HG03097 (cell line): Measurements from ENCODE around the gene HDAC3.
"Not testable (repeated sequence)": the region's sequence is repeated elsewhere in the genome, so short reads cannot be mapped to it uniquely, and the experiment has no call there.

Source experiments
- ATAC-seq: cut with Tn5 transposase; IDR thresholded peaks from one replicate; pipeline ENCODE4 v1.9.1; 2021; ENCODE audit not compliant: unreplicated experiment, low FRiP score

Gene HDAC3

DNA sequence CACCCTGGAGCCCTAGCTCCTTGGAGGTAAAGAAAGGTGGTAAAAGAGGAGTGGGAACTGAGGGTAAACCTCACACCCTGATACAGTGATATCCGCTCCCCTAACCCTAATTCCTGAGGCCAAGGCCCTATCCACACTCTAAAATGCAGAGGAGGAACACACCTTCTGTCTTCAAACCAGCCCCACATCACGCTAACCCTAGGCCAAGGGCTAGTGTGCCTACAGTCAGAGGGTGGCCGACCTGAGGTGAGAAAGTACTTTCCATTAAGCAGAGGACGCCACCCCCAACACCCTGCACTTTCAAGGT, 590 bp downstream of the HDAC3 start:
- no peak for ATAC-seq

GRCh38 chr5:141635646-141636045, 1.0 kb downstream of the HDAC3 start:
- no peak for ATAC-seq

DNA sequence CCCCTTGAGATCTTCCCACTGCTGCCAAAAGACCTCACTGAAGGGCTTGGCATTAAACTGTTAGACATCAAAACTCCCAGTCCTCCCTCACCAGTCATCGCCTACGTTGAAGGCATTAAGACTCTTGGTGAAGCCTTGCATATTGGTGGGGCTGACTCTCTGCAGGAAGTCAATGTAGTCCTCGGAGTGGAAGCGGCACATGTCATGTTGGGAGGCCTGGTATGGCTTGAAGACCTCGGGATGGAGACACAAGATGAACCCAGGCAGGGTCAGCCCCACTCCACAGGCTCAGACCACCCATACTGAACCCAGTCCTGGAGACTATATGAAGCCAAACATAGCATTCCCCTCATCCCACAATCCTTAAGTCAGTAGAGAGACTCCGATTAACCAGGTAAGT, 1.9 kb downstream of the HDAC3 start:
- no peak for ATAC-seq

DNA sequence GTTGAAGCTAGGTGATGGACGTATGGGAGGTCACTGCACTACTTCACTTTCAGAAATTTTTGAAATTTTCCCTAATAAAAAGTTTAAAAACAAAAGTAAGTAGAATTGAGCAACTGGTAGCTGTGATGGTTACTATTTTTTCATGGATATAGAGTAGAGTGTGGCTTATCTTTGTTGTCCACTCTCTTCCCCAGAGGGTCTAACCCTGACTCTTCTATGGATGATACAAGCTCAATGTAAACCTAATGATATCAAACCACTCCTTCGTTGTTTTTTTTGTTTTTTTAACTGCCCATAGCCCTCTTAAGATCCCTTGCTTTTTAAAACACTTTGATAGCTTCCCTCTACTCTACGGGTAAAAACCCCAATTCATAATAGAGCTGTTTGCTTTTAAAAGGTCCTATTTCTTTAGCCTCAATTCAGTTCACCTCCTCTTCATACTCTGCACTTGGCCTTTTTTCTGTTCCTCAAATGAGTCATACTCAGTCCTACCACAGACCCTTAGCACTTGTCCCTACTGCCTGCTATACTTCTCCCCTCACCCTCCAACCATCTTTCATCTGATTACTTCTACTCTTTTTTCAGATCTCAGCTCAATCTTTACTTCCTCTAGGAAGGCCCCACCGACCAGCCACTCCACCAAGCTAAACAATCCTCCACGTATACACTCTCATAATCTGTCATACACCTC, 2.6 kb downstream of the HDAC3 start:
- ATAC-seq = peak; percentile 46

DNA sequence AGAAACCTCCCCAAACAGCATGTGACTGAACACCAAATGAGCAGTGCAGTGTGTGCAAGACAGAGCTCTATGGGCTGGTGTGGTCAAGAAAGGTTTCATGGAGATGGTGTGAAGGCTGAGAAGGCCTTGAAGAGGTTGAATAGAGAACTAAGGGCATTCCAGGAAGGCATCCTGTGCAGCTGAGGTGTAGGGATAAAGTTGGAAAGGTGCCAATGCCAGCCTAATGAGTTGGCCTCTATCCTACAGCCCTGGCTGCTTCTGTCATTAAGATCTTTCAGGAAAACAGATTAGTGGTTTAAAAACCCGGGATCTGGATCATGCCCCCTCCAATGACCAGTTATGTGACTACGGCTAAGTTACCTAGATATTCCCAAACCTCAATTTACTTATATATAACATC, 4.0 kb downstream of the HDAC3 start:
- no peak for ATAC-seq

DNA sequence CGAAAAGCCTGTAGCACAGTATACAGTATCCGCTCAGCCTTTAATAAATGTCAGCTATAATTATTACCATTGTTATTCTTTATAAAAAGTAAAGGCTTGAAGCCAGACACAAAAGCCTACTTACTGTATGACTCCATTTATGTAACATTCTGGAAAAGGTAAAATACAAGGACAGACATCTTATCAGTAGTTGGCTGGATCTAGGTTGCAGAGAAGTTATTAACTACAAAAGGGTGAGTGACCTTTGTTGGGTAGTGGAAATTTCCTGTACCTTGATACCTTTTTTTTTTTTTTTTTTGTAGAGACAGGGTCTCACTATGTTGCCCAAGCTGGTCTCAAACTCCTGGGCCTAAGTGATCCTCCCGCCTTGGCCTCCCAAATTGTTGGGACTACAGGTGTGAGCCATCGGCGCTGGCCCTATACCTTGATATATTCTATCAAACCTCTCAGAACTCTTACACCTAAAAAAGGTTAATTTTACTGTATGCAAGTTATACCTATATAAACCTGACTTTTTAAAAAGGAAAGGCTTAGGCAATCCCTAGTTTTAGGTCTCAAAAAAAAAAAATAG, 6.0 kb downstream of the HDAC3 start:
- no peak for ATAC-seq

DNA sequence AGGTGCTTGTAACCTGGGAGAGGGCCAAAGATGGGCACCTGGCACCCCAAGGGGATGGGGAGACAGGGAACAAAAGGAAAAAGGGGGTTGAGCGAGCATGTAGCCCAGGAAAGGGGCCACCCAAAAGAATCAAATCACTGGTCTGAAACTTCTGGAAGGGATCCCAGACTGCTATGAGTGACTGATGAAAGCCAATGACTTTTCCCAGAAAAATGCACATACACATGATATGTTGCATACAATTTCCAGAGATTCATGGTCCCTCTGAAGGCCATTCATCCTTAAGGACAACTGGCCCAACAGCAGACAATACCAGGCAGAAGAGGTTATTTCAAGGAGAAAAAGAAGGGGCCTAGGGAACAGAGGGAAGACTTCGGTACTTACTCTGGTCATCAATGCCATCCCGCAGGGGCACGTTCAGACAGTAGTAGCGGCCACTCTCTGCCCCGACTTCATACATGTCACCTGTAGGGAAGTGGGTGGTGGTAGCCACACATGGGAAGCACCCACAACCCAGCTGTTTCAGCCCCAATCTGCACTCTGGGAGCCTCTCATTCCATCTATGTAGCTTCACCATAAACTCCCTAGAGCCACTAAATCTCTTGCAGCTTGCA, 8.4 kb downstream of the HDAC3 start:
- ATAC-seq = no peak

DNA sequence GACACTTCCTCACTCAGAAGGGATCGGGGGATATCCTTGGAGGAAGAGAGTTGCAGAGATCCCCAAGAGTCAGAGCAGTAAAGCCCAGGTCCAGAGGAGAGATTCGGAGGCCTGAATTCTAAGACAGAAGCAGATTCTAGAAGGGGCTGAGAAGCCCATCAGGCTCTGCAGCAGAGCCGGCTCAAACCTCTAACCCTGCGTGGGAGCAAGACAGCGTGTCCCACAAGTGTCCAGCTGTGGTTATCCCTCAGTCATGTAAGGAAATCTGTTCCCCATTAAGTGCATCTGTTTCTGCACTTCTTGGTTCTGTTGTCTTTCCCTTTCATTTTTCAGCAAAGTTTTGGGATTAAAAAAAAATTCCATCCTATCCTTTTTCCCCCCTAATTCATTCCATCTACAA, 13.0 kb downstream of the HDAC3 start:
- ATAC-seq = no peak

- no peak for ATAC-seq
These were observed 13.5 kb downstream of the HDAC3 start for GRCh38 chr5:141623186-141623585.

DNA sequence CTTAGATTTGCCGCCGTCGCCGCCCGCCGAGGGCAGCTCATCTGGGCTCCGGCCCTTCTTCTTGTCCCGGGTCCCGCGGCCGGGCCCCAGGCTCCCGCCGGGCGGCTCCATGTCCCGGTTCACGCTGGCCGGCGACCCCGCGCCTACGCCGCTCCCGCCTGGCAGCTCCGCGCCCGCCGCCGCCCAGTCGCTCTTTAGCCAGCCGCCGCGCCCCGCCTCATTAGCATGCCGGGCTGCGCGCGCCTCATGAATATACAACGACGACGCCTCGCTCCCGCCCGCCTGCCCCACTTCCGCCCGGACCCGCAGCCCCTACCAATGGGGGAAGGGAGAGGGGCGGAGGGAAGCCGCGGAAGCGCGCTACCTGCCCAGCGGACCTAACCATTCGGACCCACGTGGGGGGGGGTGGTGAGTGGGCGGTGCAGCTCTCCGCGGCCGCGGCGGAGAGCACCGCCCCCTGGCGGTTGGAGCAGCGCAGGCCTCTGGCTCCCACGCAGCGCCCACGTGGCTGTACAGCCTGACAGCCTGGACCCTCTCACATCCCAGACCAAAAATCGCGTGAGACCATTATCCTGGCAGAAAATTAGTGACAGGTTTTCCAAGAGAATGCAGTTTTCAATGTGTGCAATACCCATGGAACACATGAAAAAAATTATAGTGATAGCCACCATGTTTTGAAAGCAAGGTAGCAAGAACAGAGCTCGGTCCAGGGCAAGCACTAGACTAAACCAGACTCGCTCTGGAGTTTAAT, 17.7 kb downstream of the HDAC3 start, which contains the start of gene DIAPH1:
DIAPH1 (minus strand) TSS at position 197 of the 751 bp plus-strand sequence; CDS start at position 111, 86 bp downstream.
- ATAC-seq = peak; percentile 83

GRCh38 chr5:141618030-141618803, 18.4 kb downstream of the HDAC3 start:
- ATAC-seq = peak; percentile 27

GRCh38 chr5:141617682-141618029, 19.0 kb downstream of the HDAC3 start:
- ATAC-seq = no peak

DNA sequence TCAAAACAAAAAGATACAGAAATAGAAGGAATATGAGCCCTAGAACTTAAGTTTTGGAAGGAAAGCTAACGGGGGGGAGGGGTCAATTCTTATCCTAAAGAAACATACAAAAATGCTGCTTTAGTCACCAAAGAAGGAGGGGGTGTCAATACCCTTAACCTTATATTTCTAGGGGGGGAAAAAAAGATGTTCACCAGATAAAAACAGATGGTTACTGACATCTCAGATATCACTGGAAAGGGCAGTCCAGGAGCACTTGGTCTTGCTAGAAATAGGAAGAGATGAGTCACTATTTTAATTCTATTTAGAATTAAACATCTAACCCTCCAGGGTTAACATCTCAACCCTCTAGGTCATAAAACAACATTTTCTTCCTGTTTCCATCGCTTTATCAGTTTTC, 19.5 kb downstream of the HDAC3 start:
- no peak for ATAC-seq

DNA sequence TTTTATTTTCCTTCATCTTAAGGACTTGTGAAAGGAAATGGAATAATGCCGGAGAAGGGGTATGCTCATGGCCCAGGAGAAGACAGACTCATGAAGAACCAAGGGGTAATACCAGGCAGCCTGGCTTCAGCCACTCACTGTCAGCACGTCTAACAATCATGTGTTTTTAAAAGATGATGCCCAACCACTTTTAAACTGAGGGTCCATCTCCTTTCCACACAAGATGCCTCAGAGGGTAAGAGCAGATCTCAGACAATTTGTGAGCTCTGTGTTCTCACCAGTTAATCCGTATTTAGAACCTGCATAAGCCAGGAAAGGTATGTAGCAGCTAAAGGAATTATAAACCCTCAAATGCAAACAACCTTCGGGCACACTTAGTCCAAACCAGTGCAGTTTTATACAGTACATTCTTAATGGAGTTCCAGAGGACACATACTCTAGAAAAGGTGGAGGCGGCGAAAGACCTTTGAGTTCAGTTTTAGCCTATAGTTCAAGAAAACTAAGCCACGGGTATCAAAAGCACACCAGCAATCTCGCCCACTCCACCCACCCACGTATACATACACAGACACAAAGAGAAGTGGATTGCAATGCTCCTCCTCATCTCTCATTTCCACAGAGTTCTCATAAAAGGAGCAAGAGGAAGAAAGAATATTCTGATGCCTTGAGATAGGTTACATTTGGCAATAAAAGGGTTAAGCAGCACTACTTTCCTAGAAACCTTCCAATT, 20.5 kb downstream of the HDAC3 start:
- ATAC-seq = no peak

DNA sequence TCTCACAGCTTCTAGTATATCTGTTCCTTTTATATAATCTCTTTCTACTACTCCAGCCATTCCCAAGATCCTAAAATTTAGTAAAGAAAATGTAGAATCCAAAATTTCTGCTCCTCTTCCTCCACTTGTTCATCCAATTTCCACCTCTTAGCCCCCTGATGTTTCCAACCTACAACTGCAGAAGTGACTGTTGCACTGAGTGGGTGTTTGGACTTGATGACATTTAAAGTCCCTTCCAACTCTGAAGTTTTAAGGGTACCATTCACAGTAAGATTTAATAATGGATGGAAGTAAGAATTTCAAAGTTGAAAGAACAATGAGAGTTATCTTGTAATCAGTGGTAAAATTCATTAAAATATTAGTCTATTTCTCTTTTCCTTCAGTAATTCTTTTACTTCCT, 23.3 kb downstream of the HDAC3 start:
- no peak for ATAC-seq

DNA sequence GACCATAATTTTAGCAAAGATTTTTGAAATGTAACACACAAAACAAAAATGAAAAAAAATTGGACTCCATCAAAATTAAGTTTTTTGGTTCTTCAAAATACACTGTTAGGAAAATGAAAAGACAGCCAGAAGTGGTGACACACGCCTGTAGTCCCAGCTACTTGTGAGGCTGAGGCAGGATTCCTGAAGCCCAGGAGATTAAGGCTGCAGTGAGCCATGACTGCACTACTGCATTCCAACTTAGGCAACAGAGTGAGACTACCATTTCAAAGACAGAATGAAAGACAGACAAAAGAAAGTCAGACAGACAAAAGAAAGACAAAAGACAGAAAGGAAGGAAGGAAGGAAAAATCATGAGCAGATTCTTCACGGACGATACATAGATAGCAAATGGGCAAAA, 25.4 kb downstream of the HDAC3 start:
- no peak for ATAC-seq

DNA sequence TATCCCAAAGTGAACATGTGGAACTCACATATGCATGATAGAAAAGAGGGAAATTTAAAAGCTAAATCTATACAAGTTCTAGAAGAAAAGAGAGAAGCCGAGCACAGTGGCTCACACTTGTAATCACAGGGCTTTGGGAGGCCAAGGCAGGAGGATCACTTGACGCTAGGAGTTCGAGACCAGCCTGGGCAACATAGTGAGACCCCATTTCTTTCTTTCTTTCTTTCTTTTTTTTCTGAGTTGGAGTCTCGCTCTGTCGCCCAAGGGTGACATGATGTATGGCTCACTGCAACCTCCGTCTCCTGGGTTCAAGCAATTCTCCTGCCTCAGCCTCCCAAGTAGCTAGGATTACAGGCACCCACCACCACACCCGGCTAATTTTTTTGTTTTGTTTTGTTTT, 26.7 kb downstream of the HDAC3 start:
- ATAC-seq = not testable (repeated sequence)

GRCh38 chr5:141609044-141609443, 27.6 kb downstream of the HDAC3 start:
- ATAC-seq = no peak

DNA sequence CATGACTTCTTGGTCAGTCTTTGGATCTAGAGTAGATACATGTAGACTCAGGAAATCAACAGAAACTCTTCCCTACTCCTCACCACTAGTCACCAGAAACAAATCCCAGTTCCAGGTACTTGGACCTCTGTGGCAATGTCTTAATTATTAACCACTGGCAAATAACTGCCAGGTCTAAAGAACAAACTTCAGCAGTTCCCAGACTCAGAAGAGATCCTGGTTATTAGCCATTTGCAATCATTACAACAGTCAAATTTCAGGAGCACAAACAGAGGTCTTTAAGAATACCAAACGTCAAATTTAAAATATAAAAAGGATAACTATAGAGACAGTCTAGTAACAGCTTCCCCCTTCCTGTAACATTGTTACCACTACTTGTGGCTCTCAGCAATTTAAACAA, 28.1 kb downstream of the HDAC3 start:
- ATAC-seq = no peak

DNA sequence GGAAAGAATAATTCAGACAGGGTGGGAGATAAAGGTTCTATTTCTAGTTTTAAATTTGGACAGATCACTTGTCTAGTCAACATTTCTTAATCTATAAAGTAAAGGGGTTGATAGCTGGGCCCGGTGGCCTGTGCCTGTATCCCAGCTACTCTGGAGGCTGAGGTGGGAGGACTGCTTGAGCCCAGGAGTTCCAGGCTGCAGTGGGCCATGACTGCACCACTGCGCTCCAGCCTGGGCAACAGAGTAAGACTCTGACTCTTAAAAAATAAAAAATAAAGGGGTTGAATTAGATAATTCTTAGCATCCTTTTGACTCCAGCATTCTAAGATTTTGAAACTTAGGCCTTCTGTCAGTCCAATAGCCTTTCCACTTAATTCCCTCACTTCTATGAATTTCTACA, 28.6 kb downstream of the HDAC3 start:
- ATAC-seq = no peak
